CD4-positive, alpha-beta T cell treated with Interleukin-6 at 100 ng/mL for 8 hours (primary cell): Measurements from ENCODE around the gene ZNF566.

Experiments used
- DNase-seq: peaks from one replicate; pipeline ENCODE4 v3.0.0-alpha.2; 2020; ENCODE audit warnings: mixed read lengths, low spot score

ZNF566 gene

DNA sequence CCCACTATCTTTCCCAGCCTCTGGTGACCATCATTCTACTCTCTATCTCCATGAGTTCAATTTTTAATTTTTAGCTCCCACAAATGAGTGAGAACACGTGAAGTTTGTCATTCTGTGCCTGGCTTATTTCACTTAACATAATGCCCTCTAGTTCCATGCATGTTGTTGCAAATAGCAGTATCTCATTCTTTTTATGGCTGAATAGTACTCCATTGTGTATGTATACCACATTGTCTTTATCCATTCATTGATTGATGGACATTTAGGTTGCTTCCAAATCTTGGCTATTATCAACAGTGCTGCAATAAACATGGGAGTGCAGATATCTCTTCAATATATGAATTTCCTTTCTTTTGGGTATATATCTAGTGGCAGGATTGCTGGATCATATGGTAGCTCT, 48.0 kb downstream of the ZNF566 start:
- no peak for DNase-seq

DNA sequence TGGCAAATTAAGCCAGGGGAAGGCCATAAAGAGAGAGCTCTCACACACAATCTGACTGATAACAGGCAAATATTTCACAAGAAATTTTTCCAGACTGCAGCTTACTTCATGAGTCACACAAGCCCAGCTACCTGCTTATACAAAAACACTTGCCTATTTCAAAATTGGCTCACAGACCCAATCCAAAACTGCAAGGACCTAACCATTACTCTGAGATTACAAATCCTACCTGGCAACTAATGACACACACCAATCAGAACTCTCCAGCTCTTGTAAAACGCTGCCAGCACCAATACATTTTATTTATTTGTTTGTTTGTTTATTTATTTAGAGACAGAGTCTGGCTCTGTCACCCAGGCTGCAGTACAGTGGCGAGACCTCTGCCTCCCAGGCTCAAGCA, 52.8 kb downstream of the ZNF566 start:
- DNase-seq, result no peak

DNA sequence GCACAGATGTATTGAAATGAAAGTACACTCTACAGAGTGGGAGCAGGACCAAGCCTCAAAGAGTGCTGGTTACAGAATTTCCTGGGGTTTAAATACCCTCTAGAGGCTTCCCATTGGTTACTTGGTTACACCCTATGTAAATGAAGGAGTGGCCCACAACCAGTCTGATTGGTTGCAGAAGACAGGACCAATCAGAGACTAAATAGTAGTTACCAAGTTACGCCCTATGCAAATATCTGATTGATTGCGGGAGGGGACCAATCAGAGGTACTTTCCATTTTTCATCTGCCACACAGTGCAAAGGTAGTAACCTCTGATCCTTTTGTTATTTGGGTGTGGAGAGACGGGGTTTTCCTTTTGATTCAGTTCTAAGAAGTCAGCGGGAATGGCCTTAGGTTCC, 65.4 kb downstream of the ZNF566 start:
- no peak for DNase-seq

DNA sequence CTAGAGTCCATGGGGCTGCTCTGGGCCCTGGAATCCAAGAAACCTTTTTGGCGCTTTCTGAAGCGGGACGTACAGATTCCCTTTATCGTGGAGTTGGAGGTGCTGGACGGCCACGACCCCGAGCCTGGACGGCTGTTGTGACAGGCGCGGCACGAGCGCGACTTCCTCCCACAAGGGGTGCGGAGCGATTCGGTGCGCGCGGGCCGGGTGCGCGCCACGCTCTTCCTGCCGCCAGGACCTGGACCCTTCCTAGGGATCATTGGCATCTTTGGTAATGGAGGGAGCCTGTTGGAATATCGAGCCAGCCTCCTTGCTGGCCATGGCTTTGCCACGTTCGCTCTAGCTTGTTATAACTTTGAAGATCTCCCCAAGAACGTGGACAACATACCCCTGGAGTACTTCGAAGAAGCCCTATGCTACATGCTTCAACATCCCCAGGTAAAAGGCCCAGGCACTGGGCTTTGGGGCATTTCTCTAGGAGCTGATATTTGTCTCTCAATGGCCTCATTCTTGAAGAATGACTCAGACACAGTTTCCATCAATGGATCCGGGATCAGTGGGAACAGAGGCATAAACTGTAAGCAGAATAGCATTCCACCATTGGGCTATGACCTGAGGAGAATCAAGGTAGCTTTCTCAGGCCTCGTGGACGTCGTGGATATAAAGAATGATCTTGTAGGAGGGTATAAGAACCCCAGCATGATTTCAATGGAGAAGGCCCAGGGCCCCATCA, 67.4 kb downstream of the ZNF566 start:
- no peak for DNase-seq

GRCh38 chr19:36420961-36421748, 68.2 kb downstream of the ZNF566 start:
- no peak for DNase-seq

GRCh38 chr19:36418287-36419001, 70.9 kb downstream of the ZNF566 start, which contains the start of gene ZFP82:
Gene ZFP82 (minus strand): TSS chr19:36418644. CDS start chr19:36409789, 8,855 bp downstream.
- DNase-seq, result peak; percentile 70

DNA sequence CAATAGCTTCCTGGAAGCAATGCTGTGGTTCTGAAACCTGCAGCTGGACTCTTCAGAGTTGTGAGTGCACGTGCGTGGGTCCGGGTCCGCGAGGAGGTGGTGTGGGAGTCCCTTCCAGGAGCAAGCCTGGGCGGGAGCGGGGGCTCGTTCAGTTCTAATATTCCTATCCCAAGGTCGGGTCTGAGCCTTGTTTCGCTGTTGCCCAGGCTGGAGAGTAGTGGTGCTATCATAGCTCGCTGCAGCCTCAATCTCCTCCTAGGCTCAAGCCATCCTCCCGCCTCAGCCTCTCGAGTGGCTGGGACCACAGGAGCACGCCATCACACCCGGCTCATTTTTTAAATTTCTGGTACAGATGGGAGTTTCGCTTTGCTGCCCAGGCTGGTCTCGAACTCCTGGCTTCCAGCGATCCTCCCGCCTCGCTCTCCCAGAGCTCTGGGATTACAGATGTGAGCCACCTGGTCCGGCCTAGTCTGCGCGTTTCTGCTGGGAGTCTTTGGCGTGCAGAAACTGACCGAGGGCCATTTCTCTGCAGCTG, 71.5 kb downstream of the ZNF566 start:
- no peak for DNase-seq

- DNase-seq, result no peak
Measured at GRCh38 chr19:36409841-36410240, 79.5 kb downstream of the ZNF566 start.

DNA sequence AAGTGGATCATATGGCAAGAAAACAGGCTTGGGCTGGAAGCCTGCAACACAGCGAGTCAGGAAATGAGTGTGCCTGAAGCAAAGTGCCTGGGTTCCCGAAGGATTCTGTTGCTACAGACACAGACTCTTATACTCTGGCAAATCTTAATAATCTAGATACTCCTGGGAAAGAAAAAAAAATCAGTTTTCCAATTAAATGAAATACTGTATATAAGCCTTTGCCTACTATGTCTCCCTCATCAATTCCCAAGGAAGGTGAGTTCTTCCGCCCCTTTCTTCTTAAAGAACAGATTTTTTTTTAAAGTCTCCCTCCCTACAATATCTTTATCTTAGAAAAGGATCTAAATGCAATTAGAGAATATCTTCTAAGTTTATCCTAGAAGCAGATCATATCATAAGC, 81.3 kb downstream of the ZNF566 start:
- DNase-seq, result no peak

- no peak for DNase-seq
Measured at GRCh38 chr19:36404498-36404897, 84.9 kb downstream of the ZNF566 start.

DNA sequence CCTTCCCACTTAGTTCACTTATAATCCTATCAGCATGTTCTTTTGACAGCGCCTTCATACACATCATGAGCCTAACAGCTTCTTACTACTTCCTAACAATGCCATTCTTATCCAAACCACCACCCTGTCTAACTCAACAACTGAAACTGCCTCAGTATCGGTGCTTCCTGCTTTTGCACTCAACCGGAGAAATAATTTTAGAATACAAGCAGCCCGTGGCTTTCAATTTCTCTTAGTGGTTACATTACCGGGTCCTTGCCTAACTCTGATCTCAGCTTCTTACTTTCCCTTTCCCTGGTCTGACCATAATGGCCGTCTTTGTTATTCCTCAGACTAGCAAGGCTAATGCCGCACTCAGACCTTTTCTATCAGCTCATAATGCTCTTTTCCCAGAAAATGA, 87.9 kb downstream of the ZNF566 start:
- no peak for DNase-seq

- DNase-seq, result no peak
Measured at GRCh38 chr19:36398571-36398970, 90.8 kb downstream of the ZNF566 start.
